GM18867 (cell line): ENCODE data around the gene LYST.
"Not testable (repeated sequence)": the region's sequence is repeated elsewhere in the genome, so short reads cannot be mapped to it uniquely, and the experiment has no call there.

ENCODE experiments used
- ATAC-seq: cut with Tn5 transposase; IDR thresholded peaks from one replicate; pipeline ENCODE4 v1.9.1; 2021; ENCODE audit warnings: mild to moderate bottlenecking, moderate library complexity; ENCODE audit not compliant: unreplicated experiment

The LYST gene

DNA sequence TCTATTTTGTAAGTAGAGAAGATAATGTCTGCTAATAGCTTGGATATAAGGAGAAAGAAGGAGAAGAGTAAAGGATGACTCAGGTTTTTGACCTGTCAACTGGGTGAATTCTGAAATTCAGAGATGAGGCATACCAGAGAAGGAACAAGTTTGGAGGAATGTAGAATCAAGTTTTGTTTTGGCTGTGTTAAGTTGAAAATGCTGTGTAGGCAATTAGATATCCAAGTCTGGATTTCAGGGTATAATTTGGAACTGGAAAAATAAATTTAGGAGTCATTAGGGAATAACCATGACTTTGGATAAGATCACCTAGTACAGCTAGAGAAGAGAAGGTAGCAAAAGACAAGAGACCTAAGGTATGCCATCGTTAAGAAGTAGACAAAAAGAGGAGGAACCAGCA, 194.7 kb downstream of the LYST start:
- ATAC-seq, result no peak

DNA sequence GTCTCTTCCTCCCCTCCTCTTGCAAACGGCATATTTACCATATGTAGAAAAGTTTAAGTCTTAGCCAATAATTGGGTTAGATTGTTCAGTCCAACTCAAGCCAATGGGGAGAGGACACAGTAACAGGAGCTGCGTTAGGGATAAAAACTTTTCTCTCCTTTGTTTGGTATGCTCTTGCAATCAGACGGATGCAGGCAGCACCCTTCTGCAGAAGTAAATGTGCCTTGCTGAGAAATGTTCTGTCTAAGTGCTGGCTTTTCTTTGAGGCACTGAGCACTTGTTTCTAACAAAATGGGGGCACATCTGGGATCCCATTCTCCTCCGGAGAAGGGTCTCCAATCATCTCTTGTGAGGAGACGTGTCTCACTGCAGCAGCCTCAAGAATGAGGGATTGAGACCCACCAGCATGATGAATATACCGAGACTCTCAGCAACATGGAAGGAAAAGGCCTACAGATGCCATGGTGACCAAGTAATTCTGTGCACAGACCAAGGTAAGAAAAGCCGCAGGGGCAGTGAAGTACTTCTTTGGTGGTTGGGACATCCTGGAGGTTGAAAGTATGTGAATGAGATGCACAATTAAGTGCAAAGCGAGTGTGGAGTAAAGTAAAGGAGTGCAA, 196.4 kb downstream of the LYST start:
- ATAC-seq, result no peak

- ATAC-seq, result no peak
Measured at GRCh38 chr1:235669277-235669676, 197.4 kb downstream of the LYST start.

DNA sequence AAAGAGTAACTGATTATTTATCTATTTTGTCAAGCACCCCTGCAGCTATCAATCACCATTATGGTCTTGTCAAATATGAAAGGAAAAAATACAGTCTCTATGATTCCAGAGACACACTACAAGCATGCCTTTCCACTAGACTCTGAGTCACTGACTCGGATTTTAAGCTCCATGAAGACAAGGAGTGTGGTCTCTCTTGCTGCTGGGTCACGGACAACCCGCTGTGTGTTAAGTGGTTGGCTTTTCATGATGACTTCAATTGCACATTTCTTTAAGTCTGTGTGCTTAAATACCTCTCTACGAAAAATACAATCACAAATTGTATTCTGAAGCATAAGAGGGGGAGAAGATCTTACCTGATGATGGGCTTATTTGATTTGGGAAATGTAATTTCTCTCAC, 203.1 kb downstream of the LYST start:
- ATAC-seq, result no peak

DNA sequence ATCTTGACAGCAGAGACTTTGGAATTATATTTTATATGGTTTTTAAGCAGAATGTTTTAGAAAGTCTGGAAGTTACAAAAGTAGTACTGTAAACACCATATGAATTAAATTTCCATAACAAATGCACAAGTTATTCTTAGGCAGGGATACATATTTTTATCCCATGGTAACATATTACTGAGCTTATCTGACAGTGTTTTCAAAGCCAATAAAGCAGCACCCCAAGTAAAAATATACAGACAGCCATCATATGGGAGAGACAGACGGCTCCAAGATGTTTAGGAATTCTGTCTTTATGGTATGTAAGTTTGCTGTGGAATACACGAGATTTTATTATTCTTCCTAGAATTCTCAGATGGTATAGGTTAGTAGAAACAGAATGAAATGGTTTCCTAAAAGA, 205.1 kb downstream of the LYST start:
- ATAC-seq, result no peak

- no peak for ATAC-seq
Measured at GRCh38 chr1:235659186-235659771, 207.4 kb downstream of the LYST start.

DNA sequence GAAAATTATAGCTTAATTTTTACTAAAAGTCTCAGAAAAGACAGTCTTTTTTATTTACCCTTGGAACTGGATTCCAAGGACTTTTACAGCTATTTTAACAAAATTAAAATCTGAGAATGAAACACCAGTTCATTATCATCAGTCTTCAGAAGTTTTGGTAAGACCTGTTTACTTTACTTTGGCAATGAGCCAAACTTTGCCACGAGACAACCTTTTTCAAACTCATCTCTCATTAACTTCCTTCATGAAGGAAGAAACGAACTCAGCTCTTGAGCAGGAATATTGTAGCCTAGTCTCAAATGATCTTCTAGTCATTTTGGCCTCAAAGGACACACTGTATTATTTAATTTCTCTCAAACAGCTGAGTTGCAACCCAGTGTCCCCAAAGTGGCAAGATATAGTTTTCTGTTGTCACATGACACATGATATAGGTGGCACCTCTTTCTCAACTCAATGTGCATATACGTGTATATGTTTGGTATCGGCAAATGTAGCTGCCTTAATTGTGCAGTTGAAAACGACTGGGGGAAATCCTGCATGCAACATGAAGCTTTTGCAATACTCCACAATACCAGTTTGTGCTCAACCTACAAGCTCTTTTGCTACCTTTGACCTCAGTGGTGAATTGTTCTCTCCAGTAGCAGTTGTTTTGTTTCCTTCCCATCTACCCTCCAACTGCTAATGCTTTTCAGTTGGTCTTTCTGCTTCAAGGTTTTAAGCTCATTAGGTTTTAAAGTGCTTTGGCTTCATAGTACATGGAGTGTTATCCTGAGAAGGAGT, 208.8 kb downstream of the LYST start:
- ATAC-seq, result no peak

- no peak for ATAC-seq
Measured at GRCh38 chr1:235657269-235657668, 209.4 kb downstream of the LYST start.

DNA sequence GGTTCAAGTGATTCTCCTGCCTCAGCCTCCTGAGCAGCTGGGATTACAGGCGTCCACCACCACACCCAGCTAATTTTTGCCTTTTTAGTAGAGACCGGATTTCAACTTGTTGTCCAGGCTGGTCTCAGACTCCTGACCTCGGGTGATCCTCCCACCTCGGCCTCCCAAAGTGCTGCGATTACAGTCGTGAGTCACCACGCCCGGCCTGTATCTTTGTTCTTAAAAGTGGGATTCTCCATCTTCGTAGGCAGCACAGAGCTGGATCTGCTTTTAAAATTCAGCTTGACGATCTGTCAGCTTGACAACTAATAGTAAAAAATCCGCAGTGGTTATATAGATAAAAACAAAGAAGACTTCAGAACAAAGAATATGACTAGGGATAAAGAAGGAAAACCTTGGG, 214.3 kb downstream of the LYST start:
- no peak for ATAC-seq

DNA sequence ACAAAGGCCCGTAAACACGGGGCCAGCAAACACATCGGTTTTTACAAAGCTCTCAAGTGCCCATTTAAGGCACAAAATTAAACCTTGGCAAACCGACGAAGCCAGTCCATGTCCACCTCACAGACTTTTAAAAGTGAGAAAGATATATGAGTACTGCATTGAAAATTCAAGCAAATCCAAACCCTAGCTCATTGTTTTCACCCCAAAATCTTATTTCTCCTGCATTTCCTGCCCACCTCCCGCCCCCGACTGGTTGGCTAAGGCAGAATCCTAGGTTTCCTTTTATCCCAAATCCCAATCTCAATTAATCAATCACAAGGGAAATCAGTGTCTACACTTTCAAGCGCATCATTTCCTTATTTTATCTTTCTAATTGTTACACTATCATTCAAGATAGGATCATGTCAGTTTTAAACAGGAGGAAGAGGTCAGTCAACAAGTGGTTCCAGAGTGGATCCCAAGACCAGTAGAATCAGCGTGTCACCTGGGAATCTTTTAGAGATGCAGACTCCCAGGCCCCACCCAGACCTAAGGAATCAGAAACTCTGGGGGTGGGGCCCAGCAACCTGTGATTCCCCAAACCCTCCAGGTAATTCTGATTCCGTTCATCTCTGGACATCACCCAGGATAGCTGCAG, 215.4 kb downstream of the LYST start:
- ATAC-seq, result no peak

- no peak for ATAC-seq
Measured at GRCh38 chr1:235650341-235651169, 216.2 kb downstream of the LYST start.

DNA sequence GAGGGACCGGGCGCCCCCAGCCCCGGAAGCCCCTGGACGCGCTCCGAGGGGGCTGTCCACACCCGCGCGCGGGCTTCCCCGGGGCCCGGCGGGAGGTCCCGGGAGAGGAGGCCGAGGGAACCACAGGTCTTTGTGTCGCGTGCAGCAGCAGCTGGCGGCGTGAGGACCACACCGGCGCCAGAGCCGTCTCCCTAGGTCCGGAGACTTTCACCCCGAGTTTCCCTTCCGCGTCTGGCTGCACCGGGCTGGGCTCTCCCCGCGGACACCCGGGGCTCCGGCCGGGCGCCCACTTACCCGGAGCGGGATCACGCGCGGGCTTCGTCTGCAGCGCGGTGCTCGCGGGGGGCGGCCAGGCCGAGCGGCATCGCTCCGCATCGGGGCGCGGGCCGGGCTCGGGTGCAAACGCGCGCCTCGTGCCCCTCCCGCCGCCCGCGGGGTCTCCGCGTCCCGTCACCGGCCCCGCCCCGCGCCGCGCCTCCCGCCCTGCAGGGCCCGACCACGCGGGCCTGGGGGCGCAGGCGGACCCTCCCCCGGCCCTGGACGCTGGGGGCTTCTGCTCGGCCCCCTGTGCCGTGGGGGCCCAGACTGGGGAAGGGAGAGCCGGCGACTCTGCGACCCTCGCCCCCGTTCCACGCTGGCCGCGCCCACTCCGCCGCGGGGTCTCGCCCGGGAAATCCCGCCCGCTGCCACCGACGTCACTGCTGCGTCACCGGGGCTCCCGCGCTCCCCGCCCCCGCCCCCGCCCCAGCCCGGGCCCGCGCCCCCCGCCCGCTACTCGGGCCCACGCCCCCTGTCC, 217.1 kb downstream of the LYST start, which contains the start of gene GNG4:
Gene GNG4, minus strand, starts transcription at position 417 of the 796 bp plus-strand sequence. CDS start 65,946 bp downstream, outside the sequence.
- no peak for ATAC-seq

DNA sequence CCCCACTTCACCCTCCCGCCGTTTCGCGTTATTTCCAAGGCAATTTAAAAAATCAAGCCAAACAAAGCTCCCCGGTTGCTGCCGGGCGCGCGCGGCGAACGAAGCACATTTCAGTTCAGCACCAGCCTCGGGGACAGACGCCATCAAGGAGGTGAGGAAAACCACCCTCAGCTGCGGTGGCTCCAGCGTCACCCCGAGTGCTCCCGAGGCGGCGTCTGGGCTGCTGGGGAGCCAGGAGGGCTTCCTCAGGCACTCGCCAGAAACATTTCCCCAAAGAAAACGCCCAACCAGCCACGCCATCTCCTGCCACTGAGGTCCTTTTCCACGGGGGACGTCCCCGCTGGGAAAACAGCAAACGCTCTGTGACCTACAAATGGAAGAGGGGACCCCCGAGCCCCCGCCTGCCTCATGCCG, 217.7 kb downstream of the LYST start:
- ATAC-seq, result no peak

GRCh38 chr1:235648407-235648907, 218.2 kb downstream of the LYST start:
- no peak for ATAC-seq

GRCh38 chr1:235647537-235647936, 219.2 kb downstream of the LYST start:
- ATAC-seq, result not testable (repeated sequence)

- no peak for ATAC-seq
Measured at GRCh38 chr1:235646463-235646862, 220.2 kb downstream of the LYST start.

DNA sequence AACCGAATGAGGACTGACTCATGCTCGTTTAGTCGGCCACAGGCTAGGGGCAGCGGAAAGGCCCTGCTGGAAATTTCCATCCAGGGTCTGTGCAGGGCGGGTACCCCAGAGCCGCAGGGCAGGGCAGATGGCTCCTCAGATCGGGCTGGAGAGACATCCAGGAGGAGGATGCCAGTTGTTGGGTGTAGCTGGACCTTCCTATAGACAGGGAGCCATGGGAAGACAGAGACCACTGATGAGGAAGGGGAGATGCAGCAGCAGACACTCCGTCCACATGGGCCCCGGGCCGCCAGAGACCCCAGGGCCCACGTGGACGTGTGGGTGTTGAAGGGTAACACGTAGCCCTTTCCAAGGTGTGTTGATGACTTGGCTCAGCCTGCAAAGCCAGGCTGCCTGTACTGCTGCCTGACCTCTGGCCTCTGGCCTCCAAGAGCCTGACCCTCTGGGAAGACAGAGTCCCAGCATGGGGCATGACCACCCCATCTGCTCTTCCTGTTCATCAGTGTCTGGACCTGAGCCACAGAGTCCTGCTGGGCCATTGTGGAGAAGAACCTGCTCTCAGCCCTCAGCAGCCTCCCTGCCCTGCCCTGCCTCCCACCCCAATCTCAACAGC, 221.9 kb downstream of the LYST start:
- no peak for ATAC-seq

GRCh38 chr1:235643837-235644692, 222.6 kb downstream of the LYST start:
- ATAC-seq, result no peak
